ENCODE results near the gene TSHZ2.
"Not testable (repeated sequence)": the region's sequence is repeated elsewhere in the genome, so short reads cannot be mapped to it uniquely, and the experiment has no call there.

Gene TSHZ2

DNA sequence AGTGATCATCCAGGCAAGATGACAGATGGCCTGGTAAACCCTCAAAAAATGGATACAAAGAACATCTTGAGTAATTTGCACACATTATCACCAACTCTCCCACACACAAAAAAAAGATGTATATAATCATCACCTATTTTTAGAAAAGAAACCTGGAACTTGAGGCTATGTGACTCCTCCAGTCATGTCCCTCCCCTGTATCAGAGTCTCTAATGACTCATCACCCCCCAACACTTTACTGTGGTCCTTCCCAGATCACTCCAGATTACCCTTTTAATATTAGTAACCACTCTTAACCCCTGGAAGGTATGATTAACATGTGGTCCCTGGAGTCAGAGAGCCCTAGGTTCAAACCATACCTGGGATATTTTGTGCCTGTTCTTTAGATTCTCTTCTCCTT is 476.7 kb downstream of the TSHZ2 start:
- no peak for DNase-seq (ENCODE audit: extremely low read depth, low read depth)
- TF ChIP-seq, protein P1, sequence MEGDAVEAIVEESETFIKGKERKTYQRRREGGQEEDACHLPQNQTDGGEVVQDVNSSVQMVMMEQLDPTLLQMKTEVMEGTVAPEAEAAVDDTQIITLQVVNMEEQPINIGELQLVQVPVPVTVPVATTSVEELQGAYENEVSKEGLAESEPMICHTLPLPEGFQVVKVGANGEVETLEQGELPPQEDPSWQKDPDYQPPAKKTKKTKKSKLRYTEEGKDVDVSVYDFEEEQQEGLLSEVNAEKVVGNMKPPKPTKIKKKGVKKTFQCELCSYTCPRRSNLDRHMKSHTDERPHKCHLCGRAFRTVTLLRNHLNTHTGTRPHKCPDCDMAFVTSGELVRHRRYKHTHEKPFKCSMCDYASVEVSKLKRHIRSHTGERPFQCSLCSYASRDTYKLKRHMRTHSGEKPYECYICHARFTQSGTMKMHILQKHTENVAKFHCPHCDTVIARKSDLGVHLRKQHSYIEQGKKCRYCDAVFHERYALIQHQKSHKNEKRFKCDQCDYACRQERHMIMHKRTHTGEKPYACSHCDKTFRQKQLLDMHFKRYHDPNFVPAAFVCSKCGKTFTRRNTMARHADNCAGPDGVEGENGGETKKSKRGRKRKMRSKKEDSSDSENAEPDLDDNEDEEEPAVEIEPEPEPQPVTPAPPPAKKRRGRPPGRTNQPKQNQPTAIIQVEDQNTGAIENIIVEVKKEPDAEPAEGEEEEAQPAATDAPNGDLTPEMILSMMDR (IDR thresholded peaks at IDR 0.05; ENCODE audit: low read depth, low read length, missing control alignments): no peak
- no peak overlapping the region for H3K4me3 ChIP-seq (replicated peaks; ENCODE audit: low read depth, low read length)

DNA sequence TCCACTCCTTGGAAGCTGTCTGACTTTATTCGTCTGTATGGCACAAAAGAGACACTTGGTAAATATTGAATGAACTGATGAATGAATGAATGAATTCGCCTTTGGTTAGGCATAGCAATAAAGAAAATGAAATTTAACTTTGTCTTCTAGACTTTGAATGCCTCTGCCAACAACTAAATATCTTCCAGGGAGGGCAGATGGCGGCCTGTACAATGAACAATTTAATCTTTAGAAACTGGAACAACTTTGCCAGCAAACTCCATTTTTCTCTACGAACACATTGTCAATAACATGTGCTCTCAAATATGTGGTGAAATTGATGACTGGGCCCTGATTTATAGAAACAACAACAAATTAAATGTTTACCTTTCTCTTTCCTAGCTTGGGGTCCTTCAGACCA is 480.9 kb downstream of the TSHZ2 start:
- TF ChIP-seq, protein P1 (IDR thresholded peaks at IDR 0.05; ENCODE audit: low read depth, low read length, missing control alignments): no peak
- H3K4me3 ChIP-seq (replicated peaks; ENCODE audit: low read depth, low read length): no peak overlapping the region
- no peak for DNase-seq (ENCODE audit: extremely low read depth, low read depth)

DNA sequence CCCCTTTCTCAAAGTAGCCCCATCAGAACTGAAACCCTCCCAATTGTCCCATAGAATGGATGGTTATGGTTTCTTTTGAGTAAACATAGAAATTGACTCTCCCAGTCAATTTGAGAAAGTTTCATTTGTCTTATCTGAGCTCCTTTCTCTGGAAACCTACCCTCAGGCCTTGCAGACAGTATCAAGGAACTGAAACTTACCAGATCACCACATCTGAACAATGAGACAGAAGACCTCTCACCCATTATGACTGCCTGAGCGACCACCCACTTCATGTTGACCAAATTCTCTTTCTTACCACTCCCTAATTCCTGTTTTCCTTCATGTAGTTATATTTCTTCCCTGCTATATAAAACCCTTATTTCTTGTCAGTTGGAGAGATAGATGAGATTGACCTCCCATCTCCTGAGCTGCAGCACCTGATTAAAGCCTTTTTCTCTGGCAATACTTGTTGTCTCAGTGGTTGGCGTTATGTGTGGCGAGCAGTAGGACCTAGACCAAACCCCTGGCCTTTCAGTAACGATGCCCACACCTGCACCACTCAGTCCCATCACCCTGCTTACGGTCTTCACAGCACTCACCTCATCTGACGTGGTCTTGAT is 482.6 kb downstream of the TSHZ2 start:
- H3K4me3 ChIP-seq (replicated peaks; ENCODE audit: low read depth, low read length): no peak overlapping the region
- no peak for DNase-seq (ENCODE audit: extremely low read depth, low read depth)
- TF ChIP-seq, protein P1 (IDR thresholded peaks at IDR 0.05; ENCODE audit: low read depth, low read length, missing control alignments): no peak

DNA sequence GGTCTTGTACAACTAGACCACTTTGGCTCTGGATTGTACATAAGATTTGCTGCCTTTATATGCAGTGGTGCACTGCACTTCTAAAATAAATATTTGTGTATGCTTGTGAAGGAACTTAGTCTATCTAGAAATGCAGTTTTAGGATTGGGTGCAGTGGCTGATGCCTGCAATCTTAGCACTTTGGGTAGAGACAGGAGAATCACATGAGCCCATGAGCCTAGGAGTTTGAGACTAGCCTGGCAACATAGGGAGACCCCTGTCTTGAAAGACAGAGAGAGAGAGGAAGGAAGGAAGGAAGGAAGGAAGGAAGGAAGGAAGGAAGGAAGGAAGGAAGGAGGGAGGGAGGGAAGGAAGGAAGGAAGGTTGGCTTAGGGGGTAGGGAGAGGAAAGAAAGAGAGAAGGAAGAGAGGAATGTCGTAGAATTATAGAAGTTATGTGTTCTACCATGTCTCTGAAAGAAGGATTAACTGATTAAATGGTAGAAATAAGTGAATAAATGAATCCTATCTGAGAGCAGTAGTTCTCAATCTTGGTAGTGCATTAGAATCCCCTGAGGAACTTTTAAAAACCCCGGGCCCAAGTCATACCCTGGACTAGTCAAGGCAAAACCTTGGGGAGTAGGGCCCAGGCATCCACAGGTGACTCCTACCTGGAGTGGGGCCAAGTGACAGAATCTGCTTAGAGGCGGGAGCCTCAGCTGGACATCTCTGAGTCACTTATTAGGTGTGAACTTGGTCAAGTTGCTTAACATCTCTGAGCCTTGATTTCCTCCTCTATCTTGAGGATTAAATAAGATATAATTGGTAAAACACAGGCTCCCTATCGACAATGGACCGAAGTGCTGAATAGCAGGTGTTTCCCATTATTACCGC is 491.2 kb downstream of the TSHZ2 start:
- DNase-seq (ENCODE audit: extremely low read depth, low read depth): no peak
- no peak overlapping the region for H3K4me3 ChIP-seq (replicated peaks; ENCODE audit: low read depth, low read length)
- TF ChIP-seq, protein P1 (IDR thresholded peaks at IDR 0.05; ENCODE audit: low read depth, low read length, missing control alignments): no peak

DNA sequence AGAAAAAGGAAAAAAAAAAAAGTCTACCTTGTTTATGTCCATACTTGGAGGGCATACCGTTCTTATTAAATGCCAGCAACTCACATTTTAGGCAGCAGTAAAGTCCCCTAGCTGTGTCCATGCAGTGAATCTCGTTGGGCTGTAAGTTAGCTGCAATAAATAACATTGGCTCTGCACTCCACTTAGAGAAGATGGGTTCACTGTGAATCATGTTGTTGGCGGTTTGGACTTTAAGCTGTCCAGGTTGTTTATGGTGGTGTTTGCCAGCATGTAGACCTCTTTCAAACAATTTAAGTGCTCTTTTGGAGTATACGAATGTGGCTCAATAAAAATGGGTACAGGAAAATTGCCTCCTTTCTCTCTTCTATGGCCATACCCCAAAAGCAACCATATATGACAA is 494.1 kb downstream of the TSHZ2 start:
- TF ChIP-seq, protein P1 (IDR thresholded peaks at IDR 0.05; ENCODE audit: low read depth, low read length, missing control alignments): no peak
- DNase-seq (ENCODE audit: extremely low read depth, low read depth): no peak
- H3K4me3 ChIP-seq (replicated peaks; ENCODE audit: low read depth, low read length): no peak overlapping the region

DNA sequence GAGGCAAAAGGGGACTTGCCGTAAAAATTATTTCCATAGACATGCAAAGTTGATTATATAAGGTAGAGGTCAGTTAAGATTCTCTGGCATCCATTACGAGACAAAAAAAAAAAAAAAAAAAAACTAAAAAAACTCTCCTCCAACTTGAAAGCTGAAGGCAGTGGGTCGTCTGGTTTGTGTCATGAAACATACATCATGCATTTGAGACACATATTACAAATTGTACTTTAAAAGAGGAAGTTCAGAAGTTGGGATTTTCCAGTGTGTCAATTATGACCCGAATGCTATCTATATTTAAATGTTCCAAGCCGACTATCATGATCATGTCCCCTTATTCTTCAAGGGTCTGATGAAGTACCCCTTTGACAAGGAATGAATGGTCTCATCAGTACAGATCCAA is 496.4 kb downstream of the TSHZ2 start:
- DNase-seq (ENCODE audit: extremely low read depth, low read depth): no peak
- no peak overlapping the region for H3K4me3 ChIP-seq (replicated peaks; ENCODE audit: low read depth, low read length)
- TF ChIP-seq, protein P1 (IDR thresholded peaks at IDR 0.05; ENCODE audit: low read depth, low read length, missing control alignments): no peak

DNA sequence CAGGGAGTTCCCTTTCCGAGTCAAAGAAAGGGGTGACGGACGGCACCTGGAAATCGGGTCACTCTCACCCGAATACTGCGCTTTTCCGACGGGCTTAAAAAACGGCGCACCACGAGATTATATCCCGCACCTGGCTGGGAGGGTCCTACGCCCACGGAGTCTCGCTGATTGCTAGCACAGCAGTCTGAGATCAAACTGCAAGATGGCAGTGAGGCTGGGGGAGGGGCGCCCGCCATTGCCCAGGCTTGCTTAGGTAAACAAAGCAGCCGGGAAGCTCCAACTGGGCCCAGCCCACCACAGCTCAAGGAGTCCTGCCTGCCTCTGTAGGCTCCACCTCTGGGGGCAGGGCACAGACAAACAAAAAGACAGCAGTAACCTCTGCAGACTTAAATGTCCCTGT is 500.7 kb downstream of the TSHZ2 start:
- not testable (repeated sequence) for DNase-seq (ENCODE audit: extremely low read depth, low read depth); H3K4me3 ChIP-seq (replicated peaks; ENCODE audit: low read depth, low read length)
